DND-41 (cell line): ENCODE measurements around the gene CCR9.

ENCODE experiments used
- CTCF ChIP-seq: IDR thresholded peaks from 2 replicates; pipeline ENCODE4 v1.5.1; 2012; ENCODE audit warnings: borderline replicate concordance, low read length, moderate library complexity, mild to moderate bottlenecking; ENCODE audit not compliant: poor library complexity, severe bottlenecking; ENCODE audit errors: extremely low read depth
- EZH2 ChIP-seq: IDR thresholded peaks from 3 replicates; pipeline ENCODE4 v1.6.1; 2012; ENCODE audit warnings: borderline replicate concordance, low read depth, mild to moderate bottlenecking, moderate library complexity, low read length, inconsistent platforms; ENCODE audit not compliant: severe bottlenecking

GRCh38 chr3:45887285-45887684 lies 942 bp downstream of the CCR9 start:
- TF ChIP-seq CTCF = no peak
- TF ChIP-seq EZH2 = no peak
